ENCODE measurements around the gene OR52N4. TPM values are rescaled to one million over a fixed set of nuclear protein-coding genes. Genes with fewer than 3 reads are reported as not detected.

OR52N4 gene
- total RNA-seq, 1 donor from 2014 or later: not detected

- H3K9me3 Mint-ChIP-seq (ENCODE audit: low read depth): no peaks in the 10 kb centered on the region
Observed at GRCh38 chr11:5783255-5783654, 29.2 kb downstream of the OR52N4 start, which contains the start of gene OR52N5. Gene OR52N5 (minus strand): TSS chr11:5783355. CDS start chr11:5778634, 4,721 bp downstream.

GRCh38 chr11:5791165-5791564 is 37.1 kb downstream of the OR52N4 start, which contains the start of gene OR52N1:
Gene OR52N1 (minus strand): TSS chr11:5791265. CDS start chr11:5788816, 2,449 bp downstream.
- Mint-ChIP-seq H3K4me1 (ENCODE audit: low read depth) (no peaks in the 10 kb centered on the region), H3K27me3 (peaks cover 10% of the 10 kb centered on the region), H3K27ac (no peak within 1 kb of the TSS), H3K9me3 (ENCODE audit: low read depth) (no peaks in the 10 kb centered on the region), H3K4me3 (ENCODE audit: low read depth) (no peak within 1 kb of the TSS), H3K36me3 (ENCODE audit: insufficient read depth) (no peaks in the 10 kb centered on the region)
- no peak for TF ChIP-seq CTCF (IDR thresholded peaks at IDR 0.05; ENCODE audit: unreplicated experiment)
- no peak for DNase-seq (ENCODE audit: low spot score, unreplicated experiment)

More at GRCh38 chr11:5783255-5783654, 29.2 kb downstream of the OR52N4 start, which contains the start of gene OR52N5:
- no peak within 1 kb of the TSS for H3K27ac Mint-ChIP-seq
- H3K4me1 Mint-ChIP-seq (ENCODE audit: low read depth): no peaks in the 10 kb centered on the region
- peaks cover 23% of the 10 kb centered on the region for H3K27me3 Mint-ChIP-seq
- H3K4me3 Mint-ChIP-seq (ENCODE audit: low read depth): no peak within 1 kb of the TSS
- no peak for TF ChIP-seq CTCF (IDR thresholded peaks at IDR 0.05; ENCODE audit: unreplicated experiment)
- H3K36me3 Mint-ChIP-seq (ENCODE audit: insufficient read depth): no peaks in the 10 kb centered on the region
- DNase-seq (ENCODE audit: low spot score, unreplicated experiment): no peak

- Mint-ChIP-seq H3K4me1 (ENCODE audit: low read depth) (no peaks in the 10 kb centered on the region), H3K27me3 (peaks cover 3% of the 10 kb centered on the region), H3K27ac (no peak overlapping the region), H3K36me3 (ENCODE audit: insufficient read depth) (no peaks in the 10 kb centered on the region), H3K4me3 (ENCODE audit: low read depth) (no peak overlapping the region), H3K9me3 (ENCODE audit: low read depth) (no peaks in the 10 kb centered on the region)
- no peak for TF ChIP-seq CTCF (IDR thresholded peaks at IDR 0.05; ENCODE audit: unreplicated experiment)
- DNase-seq (ENCODE audit: low spot score, unreplicated experiment): no peak
Observed at GRCh38 chr11:5796541-5796940, 42.5 kb downstream of the OR52N4 start.

- Mint-ChIP-seq H3K27me3 (peaks cover 4% of the 10 kb centered on the region), H3K4me3 (ENCODE audit: low read depth) (no peak overlapping the region)
- no peak for DNase-seq (ENCODE audit: low spot score, unreplicated experiment)
Observed at GRCh38 chr11:5803982-5804381, 49.9 kb downstream of the OR52N4 start.

More at GRCh38 chr11:5803982-5804381, 49.9 kb downstream of the OR52N4 start:
- no peak for TF ChIP-seq CTCF (IDR thresholded peaks at IDR 0.05; ENCODE audit: unreplicated experiment)
- no peak overlapping the region for H3K27ac Mint-ChIP-seq
- H3K36me3 Mint-ChIP-seq (ENCODE audit: insufficient read depth): peaks cover 2% of the 10 kb centered on the region
- peaks cover 3% of the 10 kb centered on the region for H3K4me1 Mint-ChIP-seq (ENCODE audit: low read depth)
- H3K9me3 Mint-ChIP-seq (ENCODE audit: low read depth): peaks cover 14% of the 10 kb centered on the region

Other genes with a start within 250 kb of the OR52N4 start
- gene UBQLN3, start 244.3 kb upstream of the OR52N4 start, total RNA-seq: not detected in 2 replicates
- 0.53 and 0.79 TPM in 2 replicates for gene UBQLNL, start 237.5 kb upstream of the OR52N4 start, total RNA-seq
- gene OR52H1, start 205.7 kb upstream of the OR52N4 start, total RNA-seq: 0.26 TPM in 1 of 2 replicates, not detected in the other
- gene OR52B6, start 173.4 kb upstream of the OR52N4 start, total RNA-seq: not detected in 2 replicates
- gene TRIM6, start 157.6 kb upstream of the OR52N4 start, total RNA-seq: 5.4 and 5.8 TPM in 2 replicates
- 2.0 TPM in 2 replicates for gene TRIM34, start 129.2 kb upstream of the OR52N4 start, total RNA-seq
- 38.9 and 40.8 TPM in 2 replicates for gene TRIM5, start 69.2 kb upstream of the OR52N4 start, total RNA-seq
- 0.89 and 1.7 TPM in 2 replicates for gene TRIM22, start 64.5 kb upstream of the OR52N4 start, total RNA-seq
- not detected in 2 replicates for gene OR56B1, start 17.8 kb upstream of the OR52N4 start, total RNA-seq
- not detected in 2 replicates for gene OR52N5, start 29.1 kb downstream of the OR52N4 start, total RNA-seq
- gene OR52N1, start 37.0 kb downstream of the OR52N4 start, total RNA-seq: not detected in 2 replicates
- not detected in 2 replicates for gene OR52N2, start 54.7 kb downstream of the OR52N4 start, total RNA-seq
- not detected in 2 replicates for gene OR52E6, start 87.7 kb downstream of the OR52N4 start, total RNA-seq
- not detected in 2 replicates for gene OR52E8, start 103.4 kb downstream of the OR52N4 start, total RNA-seq
- not detected in 2 replicates for gene OR52E4, start 126.4 kb downstream of the OR52N4 start, total RNA-seq
- gene OR52E5, start 139.0 kb downstream of the OR52N4 start, total RNA-seq: not detected in 2 replicates
- not detected in 2 replicates for gene OR56A3, start 188.0 kb downstream of the OR52N4 start, total RNA-seq
- gene OR56A5, start 214.3 kb downstream of the OR52N4 start, total RNA-seq: not detected in 2 replicates
- gene OR52L1, start 232.7 kb downstream of the OR52N4 start, total RNA-seq: not detected in 2 replicates

All from progenitor cell of endocrine pancreas (in vitro differentiated cells).